KMS-11 (cell line): Measurements from ENCODE around the gene ASPG.

ENCODE experiments used
- H2AFZ ChIP-seq: fragments of 200-600 bp; sonication (generic); 2 replicates; pipeline ENCODE4 v1.6.1; 2016; ENCODE audit warnings: antibody characterized with exemption, mixed run types, low read depth
- H3K27ac ChIP-seq: fragments of 200-600 bp; sonication (generic); 2 replicates; pipeline ENCODE4 v1.6.1; 2016; ENCODE audit warnings: mild to moderate bottlenecking, mixed run types
- H3K27me3 ChIP-seq: fragments of 200-600 bp; sonication (generic); 2 replicates; pipeline ENCODE4 v1.6.1; 2017; ENCODE audit warnings: mild to moderate bottlenecking, low read depth, mixed run types, moderate library complexity; ENCODE audit not compliant: insufficient read depth
- H3K36me3 ChIP-seq: fragments of 200-600 bp; sonication (generic); 2 replicates; pipeline ENCODE4 v1.6.1; 2017; ENCODE audit warnings: mild to moderate bottlenecking, mixed run types; ENCODE audit not compliant: insufficient read depth
- H3K4me1 ChIP-seq: fragments of 200-600 bp; sonication (generic); 2 replicates; pipeline ENCODE4 v1.6.1; 2016; ENCODE audit warnings: mild to moderate bottlenecking, low read depth, mixed run types; ENCODE audit not compliant: poor library complexity, severe bottlenecking
- H3K4me2 ChIP-seq: fragments of 200-600 bp; sonication (generic); 2 replicates; pipeline ENCODE4 v1.7.0; 2016; ENCODE audit warnings: mild to moderate bottlenecking, mixed run types
- H3K4me3 ChIP-seq: fragments of 200-600 bp; sonication (generic); IDR thresholded peaks from 2 replicates; pipeline ENCODE4 v1.6.1; 2017; ENCODE audit warnings: low read depth, low read length, mixed read lengths; ENCODE audit not compliant: insufficient read depth
- H3K79me2 ChIP-seq: fragments of 200-600 bp; sonication (generic); 2 replicates; pipeline ENCODE4 v1.6.1; 2016; ENCODE audit warnings: low read depth, mixed run types; ENCODE audit not compliant: insufficient read depth
- H3K9ac ChIP-seq: fragments of 200-600 bp; sonication (generic); 2 replicates; pipeline ENCODE4 v1.6.1; 2016; ENCODE audit warnings: mild to moderate bottlenecking, mixed run types
- H4K20me1 ChIP-seq: fragments of 200-600 bp; sonication (generic); 2 replicates; pipeline ENCODE4 v1.6.1; 2016; ENCODE audit warnings: mild to moderate bottlenecking, mixed run types; ENCODE audit not compliant: insufficient read depth
- CTCF ChIP-seq: fragments of 200-600 bp; sonication (generic); conservative IDR thresholded peaks from 2 replicates; pipeline ENCODE4 v1.6.1; 2017; ENCODE audit warnings: low read depth, mild to moderate bottlenecking, antibody characterized with exemption, low read length, moderate library complexity, mixed read lengths

Gene ASPG

GRCh38 chr14:104115691-104116287 is 30.3 kb downstream of the ASPG start:
- no peaks in the 10 kb centered on the region for H4K20me1 ChIP-seq
- H3K27ac ChIP-seq, result no peak overlapping the region
- no peak overlapping the region for H3K4me3 ChIP-seq
- no peaks in the 10 kb centered on the region for H3K36me3 ChIP-seq
- no peaks in the 10 kb centered on the region for H3K4me1 ChIP-seq
- no peak for TF ChIP-seq CTCF
- no peak overlapping the region for H2AFZ ChIP-seq
- H3K9ac ChIP-seq, result no peak overlapping the region
- no peak overlapping the region for H3K4me2 ChIP-seq
- no peaks in the 10 kb centered on the region for H3K79me2 ChIP-seq
- no peaks in the 10 kb centered on the region; the same call in 1 of the 2 replicates for H3K27me3 ChIP-seq

- peaks cover 5% of the 10 kb centered on the region; the same call in 1 of the 2 replicates for H3K27me3 ChIP-seq
- no peaks in the 10 kb centered on the region for H3K4me1 ChIP-seq
- H4K20me1 ChIP-seq, result no peaks in the 10 kb centered on the region
- no peak overlapping the region for H3K9ac ChIP-seq
- H3K79me2 ChIP-seq, result no peaks in the 10 kb centered on the region
- H2AFZ ChIP-seq, result no peak overlapping the region
- H3K4me3 ChIP-seq, result no peak overlapping the region
- no peaks in the 10 kb centered on the region for H3K36me3 ChIP-seq
- H3K4me2 ChIP-seq, result no peak overlapping the region
- H3K27ac ChIP-seq, result no peak overlapping the region
- TF ChIP-seq CTCF, result no peak
These were observed 30.8 kb downstream of the ASPG start for GRCh38 chr14:104116288-104116755.

GRCh38 chr14:104116756-104117340 is 31.3 kb downstream of the ASPG start:
- TF ChIP-seq CTCF, result no peak
- Histone ChIP-seq H4K20me1 (no peaks in the 10 kb centered on the region), H3K79me2 (no peaks in the 10 kb centered on the region), H3K4me1 (no peaks in the 10 kb centered on the region), H3K27me3 (peaks cover 10% of the 10 kb centered on the region; the same call in 1 of the 2 replicates), H3K36me3 (no peaks in the 10 kb centered on the region), H3K9ac (no peak overlapping the region), H3K4me2 (no peak overlapping the region), H2AFZ (no peak overlapping the region), H3K4me3 (no peak overlapping the region), H3K27ac (no peak overlapping the region)

- Histone ChIP-seq H3K9ac (no peak overlapping the region), H4K20me1 (no peaks in the 10 kb centered on the region), H3K4me1 (no peaks in the 10 kb centered on the region), H3K27ac (no peak overlapping the region), H3K36me3 (no peaks in the 10 kb centered on the region), H3K79me2 (no peaks in the 10 kb centered on the region), H3K27me3 (peaks cover 12% of the 10 kb centered on the region; the same call in 1 of the 2 replicates), H3K4me2 (no peak overlapping the region), H2AFZ (no peak overlapping the region), H3K4me3 (no peak overlapping the region)
- TF ChIP-seq CTCF, result no peak
These were observed 32.0 kb downstream of the ASPG start for GRCh38 chr14:104117341-104118005.
